AG04450 (cell line): ENCODE measurements around the gene KBTBD13. TPM values are rescaled to one million over a fixed set of nuclear protein-coding genes. Genes with fewer than 3 reads are reported as not detected.

Experiments used
- CTCF ChIA-PET: fragments of 300-600, 350-600 bp; formaldehyde crosslinking; extraction: SDS; loops from one replicate; lab custom pipeline; 2022; ENCODE audit warnings: antibody characterized with exemption, inconsistent platforms; lab: Charles Lee
- POLR2A ChIA-PET: fragments of 350-600 bp; formaldehyde crosslinking; extraction: SDS; loops from one replicate; lab custom pipeline; 2021; ENCODE audit warnings: antibody characterized with exemption, inconsistent platforms; lab: Yijun Ruan, JAX
- DNase-seq: peaks from one replicate; pipeline ENCODE4 v3.0.0-alpha.2; 2011; ENCODE audit warnings: low read depth, low spot score
- H3K27ac ChIP-seq: one replicate; pipeline ENCODE4 v1.5.1; 2012; ENCODE audit warnings: low read depth, low read length, control low read depth
- H3K27me3 ChIP-seq: one replicate; pipeline ENCODE4 v1.6.0; 2012; ENCODE audit warnings: low read length; ENCODE audit not compliant: control insufficient read depth, insufficient read depth
- H3K4me3 ChIP-seq: 2 replicates; pipeline ENCODE4 v1.5.1; 2011; ENCODE audit warnings: mild to moderate bottlenecking, low read depth, low read length, control low read depth
- H3K9me3 ChIP-seq: 2 replicates; pipeline ENCODE4 v1.5.1; 2012; ENCODE audit warnings: low read length; ENCODE audit not compliant: control insufficient read depth, insufficient read depth
- CTCF ChIP-seq: IDR thresholded peaks from 2 replicates; pipeline ENCODE4 v1.5.1; 2011; ENCODE audit warnings: low read depth, low read length, control low read depth, inconsistent platforms
- polyA plus RNA-seq: library from polyadenylated mRNA; depleted of rRNA; stranded (reverse); fragments of >200 nt; gene quantifications from 2 replicates; pipeline ENCODE4 v1.2.3, GENCODE V29; 2011

Gene KBTBD13
- polyA plus RNA-seq, 1 experiment = not detected

- H3K27ac ChIP-seq = no peak overlapping the region
- TF ChIP-seq CTCF = no peak
Observed at GRCh38 chr15:65087873-65088642, 11.5 kb downstream of the KBTBD13 start.

GRCh38 chr15:65088643-65089021 lies 12.1 kb downstream of the KBTBD13 start:
- no peak for TF ChIP-seq CTCF
- CTCF ChIA-PET = interaction anchor here (2.1 kb wide), 1 partner anchor 13 kb away, joined by 10 read pairs; no protein-coding TSS in a partner anchor
- no peak overlapping the region for H3K27ac ChIP-seq

More at GRCh38 chr15:65087873-65088642, 11.5 kb downstream of the KBTBD13 start:
- Histone ChIP-seq H3K27me3 (peaks cover 11% of the 10 kb centered on the region), H3K9me3 (no peaks in the 10 kb centered on the region), H3K4me3 (no peak overlapping the region)
- no peak for DNase-seq
- ChIA-PET POLR2A (interaction anchor here (3.3 kb wide), 1 partner anchor 19 kb away, joined by 23 read pairs; the partner anchor contains the start of gene RASL12), CTCF (interaction anchor here (1.0 to 6.6 kb wide), 5 partner anchors 13 to 54 kb away, joined by 3 to 39 read pairs (median 10); no protein-coding TSS in a partner anchor)

GRCh38 chr15:65089206-65089824 lies 12.8 kb downstream of the KBTBD13 start:
- H3K9me3 ChIP-seq = no peaks in the 10 kb centered on the region
- DNase-seq = peak; percentile 59
- POLR2A ChIA-PET = interaction anchor here (0.6 to 3.3 kb wide), 4 partner anchors 12 to 98 kb away, joined by 3 to 23 read pairs (median 6); partner anchors contain the start of gene RASL12
- no peak overlapping the region for H3K27ac ChIP-seq
- no peak for TF ChIP-seq CTCF
- H3K27me3 ChIP-seq = peaks cover 11% of the 10 kb centered on the region
- no peak overlapping the region for H3K4me3 ChIP-seq
- CTCF ChIA-PET = interaction anchor here (0.7 to 2.1 kb wide), 2 partner anchors 12 to 31 kb away, joined by 3 to 10 read pairs; no protein-coding TSS in a partner anchor

More at GRCh38 chr15:65088643-65089021, 12.1 kb downstream of the KBTBD13 start:
- no peaks in the 10 kb centered on the region for H3K9me3 ChIP-seq
- POLR2A ChIA-PET = interaction anchor here (3.3 kb wide), 1 partner anchor 20 kb away, joined by 23 read pairs; the partner anchor contains the start of gene RASL12
- peaks cover 11% of the 10 kb centered on the region for H3K27me3 ChIP-seq
- H3K4me3 ChIP-seq = no peak overlapping the region
- no peak for DNase-seq

- Histone ChIP-seq H3K9me3 (no peaks in the 10 kb centered on the region), H3K27me3 (peaks cover 3% of the 10 kb centered on the region), H3K4me3 (no peak overlapping the region), H3K27ac (no peak overlapping the region)
- CTCF ChIA-PET = interaction anchor here (0.6 to 3.0 kb wide), 3 partner anchors 9 to 36 kb away, joined by 3 to 17 read pairs (median 4); no protein-coding TSS in a partner anchor
- POLR2A ChIA-PET = no interaction called here
- TF ChIP-seq CTCF = no peak
- no peak for DNase-seq
Observed at GRCh38 chr15:65091946-65092770, 15.6 kb downstream of the KBTBD13 start.
